Mammary epithelial cell (primary cell): ENCODE measurements around the gene TPD52L2.

ENCODE experiments used
- EZH2 ChIP-seq: IDR thresholded peaks from 2 replicates; pipeline ENCODE4 v1.6.1; 2012; ENCODE audit warnings: low read length, inconsistent platforms, borderline replicate concordance
- TF ChIP-seq, protein P1 (sequence below), 2 donors: IDR thresholded peaks in 1 of 2; conservative IDR thresholded peaks in 1 of 2; 2 replicates each; pipeline ENCODE4 v1.5.1; 2011 to 2012; ENCODE audit warnings: inconsistent platforms in 2 of 2, low read length in 2 of 2, mild to moderate bottlenecking in 2 of 2, control low read depth in 1 of 2, low read depth in 1 of 2; ENCODE audit not compliant: insufficient read depth in 1 of 2; ENCODE audit errors: extremely low read depth in 1 of 2

DNA sequence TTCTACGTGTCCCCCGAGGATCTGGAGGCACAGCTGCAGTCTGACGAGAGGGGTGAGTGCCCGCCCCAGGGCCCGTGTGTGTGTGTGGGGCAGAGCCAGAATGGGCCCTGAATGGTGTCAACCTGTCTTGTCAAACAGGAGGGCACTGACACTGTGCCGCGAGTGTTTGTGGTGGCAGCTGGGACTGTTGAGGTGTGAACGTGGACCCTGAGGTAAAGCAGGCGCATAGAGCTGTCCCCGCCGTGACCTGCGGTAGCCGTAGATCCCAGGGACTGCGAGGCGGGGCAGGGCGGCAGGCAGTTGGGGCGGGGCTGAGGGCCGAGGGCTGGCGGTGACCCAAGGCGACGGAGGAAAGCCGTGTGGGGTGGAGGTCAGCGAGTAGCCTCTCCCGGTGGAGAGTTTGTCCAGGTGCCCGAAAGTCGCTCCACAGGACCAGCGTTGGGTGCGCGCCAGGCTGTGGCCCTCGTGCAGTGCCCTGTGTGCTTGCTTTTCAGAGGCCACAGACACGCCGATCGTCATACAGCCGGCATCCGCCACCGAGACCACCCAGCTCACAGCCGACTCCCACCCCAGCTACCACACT lies 66.0 kb downstream of the TPD52L2 start:
- TF ChIP-seq, protein P1, sequence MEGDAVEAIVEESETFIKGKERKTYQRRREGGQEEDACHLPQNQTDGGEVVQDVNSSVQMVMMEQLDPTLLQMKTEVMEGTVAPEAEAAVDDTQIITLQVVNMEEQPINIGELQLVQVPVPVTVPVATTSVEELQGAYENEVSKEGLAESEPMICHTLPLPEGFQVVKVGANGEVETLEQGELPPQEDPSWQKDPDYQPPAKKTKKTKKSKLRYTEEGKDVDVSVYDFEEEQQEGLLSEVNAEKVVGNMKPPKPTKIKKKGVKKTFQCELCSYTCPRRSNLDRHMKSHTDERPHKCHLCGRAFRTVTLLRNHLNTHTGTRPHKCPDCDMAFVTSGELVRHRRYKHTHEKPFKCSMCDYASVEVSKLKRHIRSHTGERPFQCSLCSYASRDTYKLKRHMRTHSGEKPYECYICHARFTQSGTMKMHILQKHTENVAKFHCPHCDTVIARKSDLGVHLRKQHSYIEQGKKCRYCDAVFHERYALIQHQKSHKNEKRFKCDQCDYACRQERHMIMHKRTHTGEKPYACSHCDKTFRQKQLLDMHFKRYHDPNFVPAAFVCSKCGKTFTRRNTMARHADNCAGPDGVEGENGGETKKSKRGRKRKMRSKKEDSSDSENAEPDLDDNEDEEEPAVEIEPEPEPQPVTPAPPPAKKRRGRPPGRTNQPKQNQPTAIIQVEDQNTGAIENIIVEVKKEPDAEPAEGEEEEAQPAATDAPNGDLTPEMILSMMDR (conservative IDR thresholded peaks at IDR 0.05 in 1 of 2, IDR thresholded peaks at IDR 0.05 in 1 of 2; ENCODE audit: extremely low read depth in 1 of 2, insufficient read depth in 1 of 2, low read depth in 1 of 2, low read length in 2 of 2) = no peak
- TF ChIP-seq EZH2 = no peak
